OCI-LY3 (cell line): ENCODE data around the gene POFUT2.

Experiments
- H2AFZ ChIP-seq: fragments of 200-600, 300-600 bp; shearing (Covaris generic); 2 replicates; pipeline ENCODE4 v1.6.0; 2014; ENCODE audit warnings: antibody characterized with exemption, low read depth, low read length
- H3K27ac ChIP-seq: fragments of 200-600, 300-600 bp; sonication (generic); 2 replicates; pipeline ENCODE4 v1.5.1; 2014; ENCODE audit warnings: mild to moderate bottlenecking, low read length, moderate library complexity, mixed read lengths
- H3K27me3 ChIP-seq: fragments of 200-600, 300-600 bp; sonication (generic); 2 replicates; pipeline ENCODE4 v1.6.1; 2014; ENCODE audit warnings: low read depth, low read length, mixed read lengths
- H3K36me3 ChIP-seq: fragments of 200-600, 300-600 bp; sonication (generic); replicated peaks from 2 replicates; pipeline ENCODE3; 2014; ENCODE audit warnings: low read depth, low read length, mixed read lengths
- H3K4me1 ChIP-seq: fragments of 300-600, 200-600 bp; sonication (generic); 2 replicates; pipeline ENCODE4 v1.6.1; 2014; ENCODE audit warnings: low read length, mixed read lengths
- H3K4me2 ChIP-seq: fragments of 200-600, 300-600 bp; sonication (generic); 2 replicates; pipeline ENCODE4 v1.6.1; 2014; ENCODE audit warnings: low read length, mixed read lengths
- H3K4me3 ChIP-seq: fragments of 300-600, 200-600 bp; sonication (generic); 2 replicates; pipeline ENCODE4 v1.5.1; 2014; ENCODE audit warnings: antibody characterized with exemption, mild to moderate bottlenecking, low read length, moderate library complexity
- H3K79me2 ChIP-seq: fragments of 300-600, 200-600 bp; shearing (Covaris generic); 2 replicates; pipeline ENCODE4 v1.6.1; 2014; ENCODE audit warnings: mild to moderate bottlenecking, low read length, mixed read lengths
- H3K9ac ChIP-seq: fragments of 300-600, 200-600 bp; shearing (Covaris generic); 2 replicates; pipeline ENCODE4 v1.6.0; 2014; ENCODE audit warnings: mild to moderate bottlenecking, low read length, moderate library complexity
- H3K9me3 ChIP-seq: fragments of 200-600, 300-600 bp; shearing (Covaris generic); 2 replicates; pipeline ENCODE4 v1.6.1; 2014; ENCODE audit warnings: low read length, mixed read lengths; ENCODE audit not compliant: insufficient read depth
- H4K20me1 ChIP-seq: fragments of 200-600, 300-600 bp; sonication (generic); 2 replicates; pipeline ENCODE4 v1.6.1; 2016; ENCODE audit warnings: low read length, mixed read lengths; ENCODE audit not compliant: insufficient read depth
- EZH2phosphoT487 ChIP-seq: fragments of 200-600 bp; shearing (Covaris generic); IDR thresholded peaks from 2 replicates; pipeline ENCODE4 v1.6.1; 2018; ENCODE audit warnings: antibody characterized with exemption, mixed run types, low read depth
- TF ChIP-seq, protein P1 (sequence below): fragments of 200-600, 300-600 bp; sonication (generic); IDR thresholded peaks from 2 replicates; pipeline ENCODE4 v1.5.1; 2014; ENCODE audit warnings: antibody characterized with exemption, low read length, low read depth

The POFUT2 gene

DNA sequence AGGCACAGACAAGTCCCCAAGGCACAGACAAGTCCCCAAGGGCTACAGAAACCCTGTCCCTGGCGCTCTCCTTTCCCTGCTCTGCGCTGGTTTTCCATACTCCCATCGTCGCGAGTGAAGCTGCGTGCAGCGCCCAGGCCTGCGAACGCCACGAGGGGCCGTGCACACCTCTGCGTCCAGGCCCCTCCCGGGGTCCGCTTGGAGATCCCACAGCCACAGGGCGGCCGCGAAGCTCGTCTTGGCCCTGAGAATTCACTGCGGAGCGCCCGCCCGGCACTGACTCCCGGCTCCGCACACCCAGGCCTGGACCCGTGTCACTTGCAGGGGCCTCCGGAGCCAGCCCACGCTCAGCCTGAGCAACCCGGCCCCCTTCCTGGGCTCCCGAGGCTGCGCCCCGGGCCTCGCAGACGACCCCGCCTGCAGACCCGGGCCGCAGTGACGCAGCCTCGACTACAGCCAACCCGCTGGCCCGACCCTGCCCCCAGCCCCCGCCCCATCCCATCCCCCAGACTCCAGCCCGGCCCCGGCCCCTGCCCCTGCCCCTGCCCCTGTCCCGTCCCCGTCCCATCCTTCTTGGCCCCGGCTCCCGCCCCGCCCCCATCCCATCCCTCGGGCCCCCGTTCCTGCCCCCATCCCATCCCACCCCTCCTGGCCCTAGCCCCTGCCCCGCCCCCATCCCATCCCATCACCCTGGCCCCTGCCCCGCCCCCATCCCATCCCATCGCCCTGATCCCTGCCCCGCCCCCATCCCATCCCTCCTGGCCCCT is 841 bp downstream of the POFUT2 start:
- H3K4me2 ChIP-seq: peak overlapping the region; percentile 39; the same call in 1 of the 2 replicates
- H3K27me3 ChIP-seq: no peaks in the 10 kb centered on the region
- no peaks in the 10 kb centered on the region for H3K4me1 ChIP-seq
- peak overlapping the region; percentile 91 for H3K4me3 ChIP-seq
- H4K20me1 ChIP-seq: no peaks in the 10 kb centered on the region
- TF ChIP-seq, protein P1, sequence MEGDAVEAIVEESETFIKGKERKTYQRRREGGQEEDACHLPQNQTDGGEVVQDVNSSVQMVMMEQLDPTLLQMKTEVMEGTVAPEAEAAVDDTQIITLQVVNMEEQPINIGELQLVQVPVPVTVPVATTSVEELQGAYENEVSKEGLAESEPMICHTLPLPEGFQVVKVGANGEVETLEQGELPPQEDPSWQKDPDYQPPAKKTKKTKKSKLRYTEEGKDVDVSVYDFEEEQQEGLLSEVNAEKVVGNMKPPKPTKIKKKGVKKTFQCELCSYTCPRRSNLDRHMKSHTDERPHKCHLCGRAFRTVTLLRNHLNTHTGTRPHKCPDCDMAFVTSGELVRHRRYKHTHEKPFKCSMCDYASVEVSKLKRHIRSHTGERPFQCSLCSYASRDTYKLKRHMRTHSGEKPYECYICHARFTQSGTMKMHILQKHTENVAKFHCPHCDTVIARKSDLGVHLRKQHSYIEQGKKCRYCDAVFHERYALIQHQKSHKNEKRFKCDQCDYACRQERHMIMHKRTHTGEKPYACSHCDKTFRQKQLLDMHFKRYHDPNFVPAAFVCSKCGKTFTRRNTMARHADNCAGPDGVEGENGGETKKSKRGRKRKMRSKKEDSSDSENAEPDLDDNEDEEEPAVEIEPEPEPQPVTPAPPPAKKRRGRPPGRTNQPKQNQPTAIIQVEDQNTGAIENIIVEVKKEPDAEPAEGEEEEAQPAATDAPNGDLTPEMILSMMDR: no peak
- TF ChIP-seq EZH2phosphoT487: no peak
- H3K79me2 ChIP-seq: peaks cover 6% of the 10 kb centered on the region; the same call in 1 of the 2 replicates
- peak overlapping the region; percentile 57; the same call in 1 of the 2 replicates for H3K9ac ChIP-seq
- H3K36me3 ChIP-seq: peaks cover 7% of the 10 kb centered on the region
- H3K27ac ChIP-seq: no peak overlapping the region
- H3K9me3 ChIP-seq: no peaks in the 10 kb centered on the region
- no peak overlapping the region for H2AFZ ChIP-seq

DNA sequence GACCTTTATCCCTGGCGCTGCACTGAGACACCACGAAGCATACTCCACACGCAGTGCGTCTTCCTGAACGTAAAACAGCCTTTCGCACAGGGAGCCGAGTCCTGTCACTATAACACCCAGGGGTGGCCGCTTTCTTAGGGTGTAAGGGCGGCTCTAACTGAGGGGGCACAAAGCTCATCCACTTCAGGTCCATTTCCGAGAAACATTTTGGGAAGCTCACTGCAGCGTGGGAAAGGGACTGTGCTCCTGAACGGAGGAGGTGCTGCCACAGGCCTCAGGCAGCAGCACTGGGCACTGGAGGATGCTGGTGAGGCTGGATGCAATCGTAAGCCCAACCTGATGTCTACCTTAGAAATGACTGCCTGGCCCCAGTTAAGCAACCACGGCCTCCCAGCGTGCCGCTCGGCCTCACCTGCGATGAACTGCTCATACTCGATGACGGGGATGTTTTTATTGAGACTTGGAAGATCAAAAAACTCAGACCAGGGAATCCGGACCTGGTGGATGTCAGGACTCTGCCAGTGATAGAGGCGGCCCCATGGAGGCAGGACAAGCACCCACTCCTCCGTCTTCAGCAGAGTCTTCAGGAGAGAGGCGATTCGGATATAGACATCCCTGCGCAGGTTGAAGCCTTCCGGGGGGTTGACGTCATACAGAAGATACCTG is 2.3 kb downstream of the POFUT2 start:
- Histone ChIP-seq H3K9ac (no peak overlapping the region), H4K20me1 (no peaks in the 10 kb centered on the region), H3K79me2 (peaks cover 6% of the 10 kb centered on the region; the same call in 1 of the 2 replicates)

DNA sequence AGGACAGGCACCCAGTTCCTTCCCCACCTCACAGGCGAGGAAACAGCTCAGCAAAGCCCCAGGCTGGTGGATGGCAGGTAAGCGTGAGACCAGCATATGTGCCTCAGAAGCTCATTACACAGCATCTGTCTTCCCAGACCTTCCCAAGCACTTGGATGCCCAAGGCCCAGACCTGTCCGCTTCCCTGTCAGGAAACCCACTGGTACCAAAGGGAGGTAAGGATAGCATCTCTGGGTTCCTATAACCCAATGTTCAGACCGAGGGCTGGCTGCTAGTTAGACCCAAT is 3.3 kb downstream of the POFUT2 start:
- Histone ChIP-seq H3K79me2 (peaks cover 6% of the 10 kb centered on the region; the same call in 1 of the 2 replicates), H3K9ac (no peak overlapping the region), H3K27me3 (no peaks in the 10 kb centered on the region), H3K4me1 (no peaks in the 10 kb centered on the region), H2AFZ (no peak overlapping the region), H3K4me2 (no peak overlapping the region), H3K36me3 (peaks cover 7% of the 10 kb centered on the region), H3K9me3 (no peaks in the 10 kb centered on the region), H3K4me3 (no peak overlapping the region), H4K20me1 (no peaks in the 10 kb centered on the region), H3K27ac (no peak overlapping the region)
- TF ChIP-seq, protein P1: no peak
- no peak for TF ChIP-seq EZH2phosphoT487

More for the DNA sequence above, 2.3 kb downstream of the POFUT2 start:
- no peaks in the 10 kb centered on the region for H3K27me3 ChIP-seq
- peaks cover 7% of the 10 kb centered on the region for H3K36me3 ChIP-seq
- TF ChIP-seq, protein P1: no peak
- TF ChIP-seq EZH2phosphoT487: no peak
- no peak overlapping the region for H3K4me2 ChIP-seq
- no peaks in the 10 kb centered on the region for H3K4me1 ChIP-seq
- no peak overlapping the region for H3K27ac ChIP-seq
- no peak overlapping the region for H3K4me3 ChIP-seq
- H3K9me3 ChIP-seq: no peaks in the 10 kb centered on the region
- H2AFZ ChIP-seq: no peak overlapping the region

DNA sequence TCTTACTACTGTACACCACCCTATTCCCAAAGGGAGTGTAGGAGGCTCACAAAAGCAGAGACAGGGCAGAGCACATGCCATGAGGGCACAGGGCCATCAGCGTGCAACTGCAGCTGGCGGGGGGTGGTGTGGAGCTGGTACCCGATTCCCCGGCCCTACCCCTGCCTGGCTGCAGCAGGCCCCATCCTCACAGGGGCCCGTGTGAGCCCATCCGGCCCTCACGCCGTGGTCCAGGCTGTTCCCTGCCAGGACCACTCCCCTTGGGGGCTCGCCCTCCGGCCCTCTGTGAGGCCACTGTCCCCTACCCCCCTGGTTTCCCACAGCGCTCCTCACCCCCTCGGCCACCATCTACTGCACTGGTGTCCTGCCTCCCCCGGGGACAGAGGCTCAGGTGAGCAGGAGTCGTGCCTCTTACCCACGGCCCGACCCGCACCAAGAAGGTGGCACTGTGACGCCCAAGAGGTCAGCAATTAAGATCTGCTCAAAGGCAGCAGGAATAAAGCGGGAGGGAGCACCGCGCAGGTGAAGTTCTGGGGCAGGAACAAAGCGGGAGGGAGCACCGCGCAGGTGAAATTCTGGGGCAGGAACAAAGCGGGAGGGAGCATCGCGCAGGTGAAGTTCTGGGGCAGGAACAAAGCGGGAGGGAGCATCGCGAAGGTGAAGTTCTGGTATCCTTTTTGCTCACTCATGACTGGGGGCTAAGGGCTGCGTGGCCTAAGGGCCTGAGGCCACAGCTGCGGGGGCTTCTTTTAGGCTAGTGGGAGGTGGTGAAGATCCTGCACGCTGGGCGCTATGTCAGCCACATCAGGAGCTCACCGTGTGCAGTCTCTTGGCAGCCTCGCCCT is 3.9 kb downstream of the POFUT2 start:
- no peak overlapping the region for H3K27ac ChIP-seq
- no peaks in the 10 kb centered on the region for H3K4me1 ChIP-seq
- H3K79me2 ChIP-seq: peaks cover 6% of the 10 kb centered on the region; the same call in 1 of the 2 replicates
- no peak overlapping the region for H3K9ac ChIP-seq
- no peaks in the 10 kb centered on the region for H3K27me3 ChIP-seq
- H4K20me1 ChIP-seq: no peaks in the 10 kb centered on the region
- H3K36me3 ChIP-seq: peaks cover 7% of the 10 kb centered on the region
- no peak overlapping the region for H3K4me2 ChIP-seq
- no peak overlapping the region for H2AFZ ChIP-seq
- no peak overlapping the region for H3K4me3 ChIP-seq
- no peaks in the 10 kb centered on the region for H3K9me3 ChIP-seq
- TF ChIP-seq EZH2phosphoT487: no peak
- TF ChIP-seq, protein P1: no peak
